WTC11 (cell line): Measurements from ENCODE around the gene ITGB3.
A peak's percentile ranks its signal among the peaks of the same experiment; 100 is the strongest.

Source experiments
- AFF4 ChIP-seq: sonication (generic); formaldehyde crosslinking; IDR thresholded peaks from 2 replicates; pipeline ENCODE4 v1.8.1; 2023; ENCODE audit warnings: mild to moderate bottlenecking, missing genetic modification reagents, borderline replicate concordance
- CTCF ChIP-seq: fragments of 200-600 bp; IDR thresholded peaks from 2 replicates; pipeline ENCODE4 v1.8.0; 2022; ENCODE audit warnings: antibody characterized with exemption
- ERG ChIP-seq: fragments of 250-450 bp; sonication (Bioruptor Pico); IDR thresholded peaks from 2 replicates; pipeline ENCODE4 v1.8.0; 2021; ENCODE audit warnings: mild to moderate bottlenecking
- IRF1 ChIP-seq: sonication (generic); formaldehyde crosslinking; IDR thresholded peaks from 2 replicates; pipeline ENCODE4 v1.8.0; 2023; ENCODE audit warnings: missing genetic modification reagents
- JUN ChIP-seq: sonication (generic); formaldehyde crosslinking; IDR thresholded peaks from 2 replicates; pipeline ENCODE4 v1.8.0; 2023; ENCODE audit warnings: mild to moderate bottlenecking, missing genetic modification reagents
- KAT7 ChIP-seq: sonication (generic); formaldehyde crosslinking; IDR thresholded peaks from 2 replicates; pipeline ENCODE4 v1.8.1; 2023; ENCODE audit warnings: missing genetic modification reagents, mild to moderate bottlenecking, borderline replicate concordance
- NR2C2 ChIP-seq: sonication (generic); formaldehyde crosslinking; IDR thresholded peaks from 2 replicates; pipeline ENCODE4 v1.8.0; 2022; ENCODE audit warnings: mild to moderate bottlenecking, missing genetic modification reagents
- NR3C1 ChIP-seq: sonication (generic); formaldehyde crosslinking; conservative IDR thresholded peaks from 2 replicates; pipeline ENCODE4 v1.8.1; 2023; ENCODE audit warnings: low read depth, mild to moderate bottlenecking, missing genetic modification reagents
- TEAD4 ChIP-seq: sonication (generic); formaldehyde crosslinking; IDR thresholded peaks from 2 replicates; pipeline ENCODE4 v1.8.0; 2022; ENCODE audit warnings: mild to moderate bottlenecking, missing genetic modification reagents
- USF1 ChIP-seq: sonication (generic); formaldehyde crosslinking; IDR thresholded peaks from 2 replicates; pipeline ENCODE4 v1.8.0; 2022; ENCODE audit warnings: mild to moderate bottlenecking, missing genetic modification reagents
- ZNF138 ChIP-seq: sonication (generic); formaldehyde crosslinking; conservative IDR thresholded peaks from 2 replicates; pipeline ENCODE4 v1.8.1; 2022; ENCODE audit warnings: mild to moderate bottlenecking, moderate library complexity, missing genetic modification reagents

- TF ChIP-seq KAT7 (peak; percentile 67; the same call in 1 of the 2 replicates), TEAD4 (no peak), CTCF (no peak), IRF1 (CRISPR knock-in tag) (no peak), AFF4 (CRISPR knock-in tag) (no peak), ERG (no peak), JUN (CRISPR knock-in tag) (no peak), NR2C2 (CRISPR knock-in tag) (no peak), USF1 (no peak), ZNF138 (CRISPR knock-in tag) (no peak), NR3C1 (CRISPR knock-in tag) (no peak)
Observed at GRCh38 chr17:47253541-47254402, at the start of gene ITGB3.
